GM12801 (cell line): Measurements from ENCODE around the gene EBLN1.

ENCODE experiments used
- TF ChIP-seq, protein P1 (sequence below): IDR thresholded peaks from one replicate; pipeline ENCODE4 v1.5.1; 2011; ENCODE audit warnings: control low read depth; ENCODE audit not compliant: insufficient read length; ENCODE audit errors: extremely low read depth

EBLN1 gene

DNA sequence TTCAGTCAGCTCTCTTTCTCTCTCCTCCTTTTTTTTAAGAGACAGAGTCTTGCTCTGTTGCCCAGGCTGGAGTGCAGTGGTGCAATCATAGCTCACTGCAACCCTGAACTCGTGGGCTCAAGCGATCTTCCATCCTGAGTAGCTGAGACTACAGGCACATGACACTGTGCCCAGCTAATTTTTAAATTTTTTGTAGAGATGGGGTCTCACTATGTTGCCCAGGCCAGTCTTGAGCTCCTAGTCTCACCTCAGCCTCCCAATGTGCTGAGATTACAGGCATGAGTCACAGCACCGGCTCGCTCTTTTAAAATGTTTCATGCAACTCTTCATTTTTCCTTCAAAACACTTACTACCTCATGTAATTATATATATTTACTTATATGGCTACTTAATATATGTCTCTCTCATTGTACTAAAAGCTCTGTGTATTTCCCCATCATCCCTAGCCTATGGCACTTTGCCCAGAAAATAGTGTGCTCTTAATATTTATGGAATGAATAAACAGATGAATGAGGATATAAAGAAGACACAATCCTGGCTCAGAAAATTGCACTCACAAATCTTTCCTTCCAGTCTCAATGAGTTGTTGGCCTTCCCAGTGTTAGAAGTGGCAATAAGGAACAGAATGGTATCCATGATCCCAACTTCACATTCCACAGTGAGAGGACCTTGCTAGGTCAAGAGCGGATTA lies 33.9 kb downstream of the EBLN1 start:
- TF ChIP-seq, protein P1, sequence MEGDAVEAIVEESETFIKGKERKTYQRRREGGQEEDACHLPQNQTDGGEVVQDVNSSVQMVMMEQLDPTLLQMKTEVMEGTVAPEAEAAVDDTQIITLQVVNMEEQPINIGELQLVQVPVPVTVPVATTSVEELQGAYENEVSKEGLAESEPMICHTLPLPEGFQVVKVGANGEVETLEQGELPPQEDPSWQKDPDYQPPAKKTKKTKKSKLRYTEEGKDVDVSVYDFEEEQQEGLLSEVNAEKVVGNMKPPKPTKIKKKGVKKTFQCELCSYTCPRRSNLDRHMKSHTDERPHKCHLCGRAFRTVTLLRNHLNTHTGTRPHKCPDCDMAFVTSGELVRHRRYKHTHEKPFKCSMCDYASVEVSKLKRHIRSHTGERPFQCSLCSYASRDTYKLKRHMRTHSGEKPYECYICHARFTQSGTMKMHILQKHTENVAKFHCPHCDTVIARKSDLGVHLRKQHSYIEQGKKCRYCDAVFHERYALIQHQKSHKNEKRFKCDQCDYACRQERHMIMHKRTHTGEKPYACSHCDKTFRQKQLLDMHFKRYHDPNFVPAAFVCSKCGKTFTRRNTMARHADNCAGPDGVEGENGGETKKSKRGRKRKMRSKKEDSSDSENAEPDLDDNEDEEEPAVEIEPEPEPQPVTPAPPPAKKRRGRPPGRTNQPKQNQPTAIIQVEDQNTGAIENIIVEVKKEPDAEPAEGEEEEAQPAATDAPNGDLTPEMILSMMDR, result no peak

DNA sequence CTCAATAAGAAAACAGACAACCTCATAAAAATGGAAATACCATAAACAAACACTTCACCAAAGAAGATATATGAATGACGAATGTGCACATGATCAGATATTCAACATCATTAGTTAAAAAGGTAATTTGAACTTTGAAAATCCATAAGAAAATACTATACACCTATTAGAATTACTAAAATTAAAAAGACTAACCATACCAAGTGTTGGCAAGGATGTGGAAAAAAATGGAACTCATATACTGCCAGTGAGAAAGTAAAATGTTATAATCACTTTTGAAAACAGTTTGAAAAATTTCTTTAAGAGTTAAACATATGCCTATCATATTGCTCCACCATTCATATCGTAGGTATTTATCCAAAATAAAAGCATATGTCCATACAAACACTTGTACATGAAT lies 37.1 kb downstream of the EBLN1 start:
- TF ChIP-seq, protein P1, result no peak

DNA sequence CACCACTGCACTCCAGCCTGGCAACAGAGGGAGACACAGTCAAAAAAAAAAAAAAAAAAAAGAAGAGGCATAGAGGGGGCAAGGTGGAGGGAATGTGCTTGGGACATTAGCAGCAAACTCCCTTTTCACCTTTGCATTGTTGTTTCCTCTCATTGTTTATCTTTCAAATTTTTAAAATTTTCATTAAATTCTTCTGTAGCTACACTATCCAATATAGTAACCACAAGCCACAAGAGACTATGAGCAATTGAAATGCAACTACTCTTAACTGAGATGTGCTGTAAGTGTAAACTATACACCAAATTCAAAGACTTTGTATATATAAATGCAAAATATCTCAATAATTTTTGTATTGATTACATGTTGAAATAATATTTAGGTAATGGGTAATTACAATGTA lies 43.4 kb downstream of the EBLN1 start:
- TF ChIP-seq, protein P1, result no peak

DNA sequence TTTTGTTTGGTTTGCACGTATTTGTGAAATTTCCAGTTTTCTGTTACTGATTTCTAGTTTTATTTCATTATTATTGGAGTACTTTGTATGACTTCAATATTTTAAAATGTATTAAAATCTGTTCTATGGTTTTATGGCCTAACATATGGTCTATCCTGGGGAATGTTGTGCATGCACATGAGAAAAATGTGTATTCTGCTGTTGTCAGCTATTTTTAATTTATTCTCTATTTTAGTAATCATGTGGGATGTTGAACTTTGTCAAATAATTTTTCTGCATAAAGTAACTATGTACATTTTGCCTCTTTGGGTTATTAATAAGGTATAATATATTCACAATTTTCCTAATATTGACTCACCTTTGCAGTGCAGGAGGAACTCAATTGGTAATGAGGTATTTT lies 46.7 kb downstream of the EBLN1 start:
- TF ChIP-seq, protein P1, result no peak

DNA sequence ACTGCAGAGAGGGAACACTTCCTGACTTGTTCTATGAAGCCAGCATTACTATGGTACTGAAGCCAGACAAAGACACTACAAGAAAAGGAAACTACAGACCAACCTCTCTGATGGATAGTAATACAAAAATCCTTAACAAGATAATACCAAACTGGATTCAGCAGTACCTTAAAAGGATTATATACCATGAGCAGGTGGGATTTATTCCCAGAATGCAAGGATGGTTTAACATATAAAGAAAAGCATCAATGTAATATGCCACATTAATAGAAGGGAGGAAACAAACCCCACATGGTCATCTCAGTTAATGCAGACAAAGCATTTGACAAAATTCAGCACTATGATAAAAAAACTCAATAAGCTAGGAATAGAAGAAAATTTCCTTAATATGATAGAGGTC lies 47.2 kb downstream of the EBLN1 start:
- TF ChIP-seq, protein P1, result no peak

DNA sequence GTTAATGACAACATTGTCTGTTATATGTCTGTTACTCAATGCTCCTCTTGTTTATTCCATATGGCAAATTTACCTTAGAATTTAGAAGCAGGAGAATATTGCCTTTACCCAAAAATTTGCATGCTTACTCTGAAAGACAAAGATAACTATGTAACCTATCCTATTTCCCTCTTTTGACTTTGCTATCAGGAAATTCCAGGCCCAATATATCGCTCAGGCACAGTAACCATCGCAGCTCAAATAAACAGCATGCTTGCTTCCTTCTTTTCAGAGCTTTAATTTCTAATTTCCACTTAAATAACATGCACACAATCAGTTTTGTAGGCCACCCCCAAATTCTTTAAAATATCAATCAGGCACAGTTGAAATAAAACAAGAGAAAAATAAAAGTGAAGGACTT lies 57.8 kb downstream of the EBLN1 start:
- TF ChIP-seq, protein P1, result no peak

DNA sequence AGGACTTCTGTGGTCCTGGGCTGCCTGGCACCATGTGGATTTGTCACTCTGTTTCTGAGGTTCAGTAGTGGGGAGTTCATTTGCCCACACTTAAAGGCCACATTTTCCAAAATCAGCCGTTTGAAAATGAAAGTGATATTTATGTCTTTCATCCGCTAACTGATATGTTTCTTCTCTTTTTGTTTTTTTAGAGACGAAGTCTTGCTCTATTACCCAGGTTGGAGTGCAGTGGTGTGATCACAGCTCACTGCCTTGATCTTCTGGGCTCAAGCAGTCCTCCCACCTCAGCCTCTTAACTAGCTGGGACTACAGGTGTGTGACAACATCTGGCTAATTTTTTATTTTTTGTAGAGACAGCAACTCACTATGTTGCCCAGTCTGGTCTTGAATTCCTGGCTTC lies 58.6 kb downstream of the EBLN1 start:
- TF ChIP-seq, protein P1, result no peak
